GM12874 (cell line): ENCODE measurements around the gene DLGAP3.

ENCODE experiments used
- TF ChIP-seq, protein P1 (sequence below): IDR thresholded peaks from 2 replicates; pipeline ENCODE4 v1.5.1; 2011; ENCODE audit warnings: low read depth, mild to moderate bottlenecking, control low read depth, low read length, moderate library complexity; ENCODE audit not compliant: insufficient read depth

Gene DLGAP3

DNA sequence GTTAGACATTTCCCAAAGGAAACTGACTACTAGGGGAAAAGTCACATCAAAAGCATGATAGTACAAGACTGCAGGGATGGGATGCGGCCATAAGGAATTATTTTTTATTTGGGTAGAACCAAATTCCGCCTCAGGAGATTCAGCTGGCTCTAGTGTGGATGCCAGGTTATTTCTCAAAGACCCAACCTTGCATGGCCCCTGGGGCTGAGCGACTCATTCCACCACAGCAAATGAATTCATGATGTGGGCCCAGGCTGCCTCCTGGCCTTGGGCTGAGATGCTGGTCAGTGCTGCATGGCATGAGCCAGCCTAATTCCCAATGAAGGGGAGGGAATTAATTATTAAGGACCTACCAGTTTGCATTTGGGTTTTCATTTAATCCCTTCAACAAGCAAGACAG, 43.9 kb upstream of the DLGAP3 start:
- TF ChIP-seq, protein P1, sequence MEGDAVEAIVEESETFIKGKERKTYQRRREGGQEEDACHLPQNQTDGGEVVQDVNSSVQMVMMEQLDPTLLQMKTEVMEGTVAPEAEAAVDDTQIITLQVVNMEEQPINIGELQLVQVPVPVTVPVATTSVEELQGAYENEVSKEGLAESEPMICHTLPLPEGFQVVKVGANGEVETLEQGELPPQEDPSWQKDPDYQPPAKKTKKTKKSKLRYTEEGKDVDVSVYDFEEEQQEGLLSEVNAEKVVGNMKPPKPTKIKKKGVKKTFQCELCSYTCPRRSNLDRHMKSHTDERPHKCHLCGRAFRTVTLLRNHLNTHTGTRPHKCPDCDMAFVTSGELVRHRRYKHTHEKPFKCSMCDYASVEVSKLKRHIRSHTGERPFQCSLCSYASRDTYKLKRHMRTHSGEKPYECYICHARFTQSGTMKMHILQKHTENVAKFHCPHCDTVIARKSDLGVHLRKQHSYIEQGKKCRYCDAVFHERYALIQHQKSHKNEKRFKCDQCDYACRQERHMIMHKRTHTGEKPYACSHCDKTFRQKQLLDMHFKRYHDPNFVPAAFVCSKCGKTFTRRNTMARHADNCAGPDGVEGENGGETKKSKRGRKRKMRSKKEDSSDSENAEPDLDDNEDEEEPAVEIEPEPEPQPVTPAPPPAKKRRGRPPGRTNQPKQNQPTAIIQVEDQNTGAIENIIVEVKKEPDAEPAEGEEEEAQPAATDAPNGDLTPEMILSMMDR, result no peak

DNA sequence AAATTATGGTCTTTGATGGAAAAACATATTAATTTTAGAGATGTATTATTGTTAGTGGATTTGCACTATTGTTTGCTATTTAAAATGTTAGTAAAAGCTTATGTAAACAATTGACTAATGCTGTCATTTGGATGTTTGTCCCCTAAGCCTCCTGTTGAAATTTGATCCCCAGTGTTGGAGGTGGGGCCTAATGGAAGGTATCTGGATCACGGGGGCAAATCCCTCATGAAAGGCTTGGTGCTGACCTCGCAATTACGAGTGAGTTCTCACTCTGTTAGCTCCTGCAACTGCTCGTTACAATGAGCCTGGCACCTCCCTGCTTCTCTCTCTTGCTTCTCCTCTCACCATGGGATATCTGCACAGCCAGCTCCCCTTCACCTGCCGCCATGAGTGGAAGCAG, 41.4 kb upstream of the DLGAP3 start:
- TF ChIP-seq, protein P1, result no peak

DNA sequence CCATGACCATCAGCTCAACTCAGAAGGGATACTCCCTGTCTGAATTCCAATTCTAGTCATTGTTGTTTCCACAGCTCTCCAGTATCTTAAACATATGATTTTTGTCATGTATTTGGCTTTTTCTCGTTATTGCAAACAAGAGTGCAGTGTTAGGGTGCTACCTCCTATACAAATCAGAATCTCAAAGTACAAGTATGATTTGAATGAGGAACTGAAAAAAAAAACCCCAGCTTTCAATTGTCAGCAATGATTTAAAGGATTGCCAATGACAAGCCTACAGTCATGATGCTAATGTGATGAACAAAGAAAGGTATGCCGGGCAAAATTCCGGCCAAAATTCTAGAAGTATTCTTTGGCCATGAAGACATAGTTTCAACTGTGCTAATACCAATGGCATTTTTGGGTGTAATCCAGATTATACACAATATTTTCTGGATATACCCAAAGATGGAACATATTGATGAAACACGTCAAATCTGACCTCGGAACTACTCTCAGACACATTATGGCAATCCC, 40.8 kb upstream of the DLGAP3 start:
- TF ChIP-seq, protein P1, result no peak

DNA sequence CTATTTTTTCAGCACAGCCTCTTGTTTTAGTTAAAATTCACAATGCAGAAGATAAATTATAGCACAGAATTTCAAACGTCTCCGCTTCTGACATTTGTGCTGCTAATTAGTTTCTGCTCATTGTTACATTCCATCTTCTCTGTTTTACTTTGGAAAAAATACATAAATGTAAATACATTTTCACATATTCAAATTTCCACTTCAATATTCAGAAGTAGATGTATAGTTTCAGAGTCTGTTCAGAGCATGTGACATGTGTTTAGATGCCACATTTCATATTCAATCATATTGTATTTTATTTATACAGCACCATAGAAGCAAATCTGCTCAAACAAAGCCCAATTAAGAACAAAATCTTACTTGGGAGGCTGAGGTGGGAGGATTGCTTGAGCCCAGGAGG, 36.1 kb upstream of the DLGAP3 start:
- TF ChIP-seq, protein P1, result no peak

DNA sequence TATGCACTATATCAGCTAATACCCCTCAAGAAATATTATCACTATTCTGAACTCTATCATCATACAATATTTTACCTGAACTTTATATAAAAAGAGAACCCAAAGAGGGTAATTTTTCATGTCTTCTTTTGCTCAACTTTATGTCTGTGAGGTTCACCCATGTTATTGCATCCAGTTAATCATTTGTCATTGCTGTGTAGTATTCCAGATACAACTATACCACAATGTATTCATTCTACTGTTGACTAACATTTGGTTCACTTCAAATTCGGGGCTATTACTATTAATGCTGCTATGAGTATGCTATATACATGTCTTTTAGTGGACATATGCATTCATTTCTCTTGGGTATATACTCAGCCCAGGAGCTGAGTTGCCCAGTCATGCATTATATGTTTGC, 21.0 kb upstream of the DLGAP3 start:
- TF ChIP-seq, protein P1, result no peak

DNA sequence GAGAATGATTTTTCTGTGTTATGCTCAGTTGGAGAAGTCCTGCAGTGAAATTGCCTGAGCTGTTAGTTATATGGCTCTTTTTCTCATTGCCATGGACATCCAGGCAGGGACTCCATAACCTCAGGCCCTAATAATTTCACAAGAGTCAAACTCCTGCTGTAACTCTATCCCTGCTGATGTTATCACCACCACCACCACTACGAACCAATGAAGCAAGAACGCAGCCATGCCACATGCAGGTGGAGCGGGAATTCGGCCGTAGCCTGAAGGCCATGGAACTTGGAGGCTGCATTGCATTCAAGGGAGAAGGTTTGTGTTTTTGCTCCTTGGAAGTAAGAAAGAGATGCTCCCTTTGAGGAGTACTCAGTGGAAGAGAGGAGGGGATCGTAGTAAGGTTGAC, 16.8 kb upstream of the DLGAP3 start:
- TF ChIP-seq, protein P1, result no peak

DNA sequence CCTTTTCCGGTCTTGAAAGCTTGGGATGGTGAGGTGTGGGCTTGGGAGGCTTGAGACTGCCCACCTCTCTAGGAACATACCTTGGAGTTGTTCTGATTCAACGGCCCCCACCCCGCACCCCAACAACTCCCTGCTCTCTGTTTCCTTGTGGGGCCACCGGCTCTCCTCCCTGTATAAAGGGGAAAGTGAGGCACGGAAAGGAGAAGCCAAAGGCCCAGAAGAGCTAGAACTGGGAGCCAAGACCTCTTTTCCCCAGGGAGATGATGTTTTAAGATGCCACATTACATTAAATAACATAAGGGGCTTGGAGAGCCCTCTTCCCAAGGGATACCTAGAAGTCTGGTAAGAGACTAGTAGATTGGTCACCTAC, 1.2 kb upstream of the DLGAP3 start:
- TF ChIP-seq, protein P1, result no peak
